ENCODE measurements around the gene KLHL11.

GRCh38 chr17:41907633-41908539, 42.7 kb upstream of the KLHL11 start:
- TF ChIP-seq CTCF (IDR thresholded peaks at IDR 0.05 in 8 of 11, conservative IDR thresholded peaks at IDR 0.05 in 3 of 11), result no peak
- TF ChIP-seq POLR2AphosphoS5 (IDR thresholded peaks at IDR 0.05), result peak in 1 of 3 donors; percentile 4
- TF ChIP-seq POLR2A (IDR thresholded peaks at IDR 0.05), result no peak

All from spleen (tissue), 7 donors.